GM12878 (cell line): Measurements from ENCODE around the gene SGK2. TPM values are rescaled to one million over a fixed set of nuclear protein-coding genes. Genes with fewer than 3 reads are reported as not detected.

ENCODE experiments used
- ATAC-seq: fragments of 200-7000 bp; cut with Tn5 transposase; 3 replicates; pipeline ENCODE4 v1.9.1; 2020; ENCODE audit warnings: mild to moderate bottlenecking, moderate library complexity
- BruUV-seq: library from RNA; stranded (reverse); fragments of 400-500 nt; replicated peaks from 2 replicates; lab custom pipeline; 2021; lab: Mats Ljungman, UMichigan
- CTCF ChIA-PET: fragments of 300-600 bp; sonication (Branson Sonifier 250); formaldehyde crosslinking; extraction: SDS; loops from one replicate; lab custom pipeline; 2021; ENCODE audit warnings: inconsistent platforms; lab: Yijun Ruan, JAX
- POLR2A ChIA-PET: fragments of 350-600 bp; formaldehyde crosslinking; extraction: SDS; loops from one replicate; lab custom pipeline; 2021; ENCODE audit warnings: inconsistent platforms; lab: Charles Lee
- RAD21 ChIA-PET: fragments of 300-600 bp; sonication (Branson Sonifier 250); formaldehyde crosslinking; loops from one replicate; lab custom pipeline; 2023; ENCODE audit warnings: antibody characterized with exemption; ENCODE audit not compliant: unreplicated experiment; lab: Charles Lee
- SMC1A ChIA-PET: fragments of 300-600 bp; sonication (Branson Sonifier 250); formaldehyde crosslinking; loops from one replicate; lab custom pipeline; 2023; ENCODE audit not compliant: unreplicated experiment, uncharacterized antibody; lab: Charles Lee
- DNase-seq: peaks from one replicate; pipeline ENCODE4 v3.0.0-alpha.2; 2011; ENCODE audit warnings: low read depth, low spot score
- FAIRE-seq: peaks from 3 replicates; lab custom pipeline; 2011; peaks lifted over from hg19 to GRCh38; lab: Jason Lieb, UNC
- H2AFZ ChIP-seq: 2 replicates; pipeline ENCODE4 v1.6.0; 2011; ENCODE audit warnings: low read depth, low read length, control low read depth; ENCODE audit not compliant: control insufficient read depth
- H3K27ac ChIP-seq: 2 replicates; pipeline ENCODE4 v1.5.1; 2011; ENCODE audit warnings: control low read depth; ENCODE audit not compliant: control insufficient read depth, insufficient read depth
- H3K27me3 ChIP-seq, 2 experiments: replicated peaks in 1 of 2; 2 replicates each; pipeline versions ENCODE4 v1.6.0 to v1.6.1; 2011; ENCODE audit warnings: low read length in 1 of 2; ENCODE audit not compliant: control insufficient read depth in 2 of 2, insufficient read depth in 2 of 2
- H3K36me3 ChIP-seq, 2 experiments: 2 replicates each; pipeline ENCODE4 v1.5.1; 2011; ENCODE audit warnings: low read length in 1 of 2; ENCODE audit not compliant: control insufficient read depth in 2 of 2, insufficient read depth in 2 of 2
- H3K4me1 ChIP-seq: 2 replicates; pipeline ENCODE4 v1.6.1; 2011; ENCODE audit warnings: mild to moderate bottlenecking, low read length, moderate library complexity, mixed read lengths; ENCODE audit not compliant: control insufficient read depth, insufficient read depth
- H3K4me2 ChIP-seq: 2 replicates; pipeline ENCODE4 v1.6.0; 2011; ENCODE audit warnings: control low read depth; ENCODE audit not compliant: control insufficient read depth, insufficient read depth
- H3K4me3 ChIP-seq: fragments of 200-600 bp; sonication (generic); 2 replicates; pipeline ENCODE4 v1.5.1; 2016
- H3K79me2 ChIP-seq: 2 replicates; pipeline ENCODE4 v1.6.0; 2011; ENCODE audit warnings: low read length; ENCODE audit not compliant: control insufficient read depth, insufficient read depth
- H3K9ac ChIP-seq: 2 replicates; pipeline ENCODE4 v1.8.0; 2011; ENCODE audit warnings: low read length, control low read depth, mixed read lengths; ENCODE audit not compliant: control insufficient read depth, insufficient read depth
- H3K9me3 ChIP-seq: replicated peaks from 3 replicates; pipeline ENCODE4 v1.5.1; 2011; ENCODE audit warnings: mild to moderate bottlenecking, low read length; ENCODE audit not compliant: control insufficient read depth, insufficient read depth
- H4K20me1 ChIP-seq: 2 replicates; pipeline ENCODE4 v1.6.0; 2011; ENCODE audit not compliant: control insufficient read depth, insufficient read depth
- ATF2 ChIP-seq: IDR thresholded peaks from 2 replicates; pipeline ENCODE4 v1.6.1; 2012; ENCODE audit warnings: low read length, inconsistent platforms
- HDGF ChIP-seq: fragments of 450-650 bp; IDR thresholded peaks from 2 replicates; pipeline ENCODE4 v1.6.1; 2016; ENCODE audit warnings: antibody characterized with exemption
- NFXL1 ChIP-seq: fragments of 450-650 bp; IDR thresholded peaks from 2 replicates; pipeline ENCODE4 v1.6.1; 2017; ENCODE audit warnings: antibody characterized with exemption, mild to moderate bottlenecking, borderline replicate concordance
- WGBS: methylation state at CpG from one replicate; pipeline ENCODE4 v1.1.6; 2016; ENCODE audit warnings: low lambda C conversion rate; ENCODE audit not compliant: insufficient replicate concordance, insufficient coverage; ENCODE audit errors: missing lambda C conversion rate; 5-methylcytosine and 5-hydroxymethylcytosine counted together
- in situ Hi-C: fragments of 300-500 bp; cut with MboI; formaldehyde crosslinking; loops from 9 replicates; pipeline ENCODE4 v1.14.3; 2018; ENCODE audit warnings: mixed read lengths
- intact Hi-C: fragments of 100-400 bp; cut with micrococcal nuclease; formaldehyde crosslinking; loops from one replicate; pipeline ENCODE4 v1.14.2; 2022; ENCODE audit not compliant: unreplicated experiment
- polyA plus RNA-seq, 11 experiments: library from polyadenylated mRNA; depleted of rRNA in 4 of 11; unstranded in 6 of 11; stranded (reverse) in 5 of 11; fragments of >200 nt; fragmentation: Nextera tagmentation in 4 of 11; fragmentation: Illumina TruSeq in 1 of 11; extraction: Ambion mirVana in 4 of 11; extraction: Trizol in 1 of 11; gene quantifications; 1 replicate in 1 of 11; 2 replicates in 10 of 11; pipeline versions ENCODE4 v1.2.1 to v1.2.3, GENCODE V29; 2011 to 2016; ENCODE audit warnings: inconsistent platforms in 2 of 11, missing spikeins in 2 of 11, low read depth in 1 of 11
- total RNA-seq, 4 experiments: library from RNA; depleted of rRNA in 3 of 4; stranded (reverse); fragments of >200 nt in 3 of 4; fragmentation: Illumina TruSeq in 1 of 4; extraction: Trizol in 1 of 4; gene quantifications; 2 replicates each; pipeline versions ENCODE4 v1.2.1 to v1.2.3, GENCODE V29; 2013 to 2021

SGK2 gene
- total and polyA plus RNA-seq, 10 of the 15 experiments (the other 5 are each of a cell fraction or from before 2014, with no cell fraction given), result 0.04 to 0.96 (median 0.22) TPM; not detected in 3

GRCh38 chr20:43565758-43566104 lies 6.9 kb downstream of the SGK2 start:
- 65% methylated on average over 4 of the region's 4 CpGs for WGBS
- Histone ChIP-seq H3K27me3 (no peaks in the 10 kb centered on the region), H3K4me1 (no peaks in the 10 kb centered on the region), H2AFZ (no peak overlapping the region), H4K20me1 (no peaks in the 10 kb centered on the region), H3K4me2 (no peak overlapping the region), H3K27ac (no peak overlapping the region), H3K9me3 (no peaks in the 10 kb centered on the region), H3K36me3 (no peaks in the 10 kb centered on the region), H3K79me2 (no peaks in the 10 kb centered on the region), H3K9ac (no peak overlapping the region), H3K4me3 (no peak overlapping the region)
- ChIA-PET SMC1A (no interaction called here), RAD21 (no interaction called here), POLR2A (no interaction called here), CTCF (no interaction called here)
- in situ Hi-C loops (no loop called here), intact Hi-C loops (no loop called here)
- DNase-seq (no peak), FAIRE-seq (no peak), ATAC-seq (no peak)
- TF ChIP-seq NFXL1 (no peak), ATF2 (no peak)
- BruUV-seq, result no TSS peak

DNA sequence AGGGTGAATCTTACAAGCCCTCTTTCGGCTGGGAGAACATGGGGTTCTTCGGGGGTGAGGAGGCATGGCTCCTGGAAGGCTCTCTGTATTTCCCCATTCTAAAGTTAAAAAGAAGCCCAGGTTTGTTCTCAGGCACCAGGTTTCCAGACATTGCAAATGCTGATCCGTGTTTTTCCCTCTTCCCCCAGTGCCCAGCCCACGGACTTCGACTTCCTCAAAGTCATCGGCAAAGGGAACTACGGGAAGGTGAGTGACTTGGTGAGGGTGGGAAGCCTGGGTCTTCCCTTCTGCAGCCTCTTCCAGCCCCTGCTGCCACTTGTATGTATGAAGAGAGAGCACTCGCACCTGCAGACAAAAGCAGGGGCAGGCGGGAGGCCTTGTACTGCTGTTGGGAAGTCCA lies 8.7 kb downstream of the SGK2 start:
- WGBS, result 55% methylated on average over 9 of the region's 9 CpGs
- Histone ChIP-seq H3K27me3 (no peaks in the 10 kb centered on the region), H3K9ac (no peak overlapping the region), H3K27ac (no peak overlapping the region), H4K20me1 (no peaks in the 10 kb centered on the region), H3K9me3 (no peaks in the 10 kb centered on the region), H2AFZ (no peak overlapping the region), H3K36me3 (no peaks in the 10 kb centered on the region), H3K4me2 (no peak overlapping the region), H3K79me2 (no peaks in the 10 kb centered on the region), H3K4me3 (no peak overlapping the region), H3K4me1 (no peaks in the 10 kb centered on the region)
- ChIA-PET RAD21 (no interaction called here), SMC1A (no interaction called here), POLR2A (no interaction called here), CTCF (no interaction called here)
- in situ Hi-C loops (no loop called here), intact Hi-C loops (no loop called here)
- BruUV-seq, result no TSS peak
- TF ChIP-seq HDGF, result no peak
- FAIRE-seq, result no peak
- no peak for ATAC-seq
- DNase-seq, result no peak
